Measurements from ENCODE around the gene ADAMTS9. TPM values are rescaled to one million over a fixed set of nuclear protein-coding genes. Genes with fewer than 3 reads are reported as not detected.

The ADAMTS9 gene
- total and polyA plus RNA-seq, 2 of the 13 experiments (the other 11 are each of a cell fraction or from before 2014, with no cell fraction given) = 0.02 to 0.09 TPM

- peak; percentile 46; the same call in 1 of the 2 replicates for TF ChIP-seq CREB1 (IDR thresholded peaks at IDR 0.05)
- no peak for TF ChIP-seq CREB1 (CRISPR knock-in tag; IDR thresholded peaks at IDR 0.05)
- no peak for TF ChIP-seq ZNF75D (CRISPR knock-in tag; IDR thresholded peaks at IDR 0.05; ENCODE audit: borderline replicate concordance)
- 0 out of 2 replicates have a peak, but pooled peaks have one; percentile 15 for TF ChIP-seq CEBPG (CRISPR knock-in tag; IDR thresholded peaks at IDR 0.05)
- TF ChIP-seq CEBPB (IDR thresholded peaks at IDR 0.05; ENCODE audit: borderline replicate concordance, low read depth, low read length) = peak; percentile 87
- no peak for TF ChIP-seq NFYB (CRISPR knock-in tag; IDR thresholded peaks at IDR 0.05)
- BruUV-seq (replicated peaks) = no TSS peak
- H3K27ac ChIP-seq (ENCODE audit: extremely low read length, insufficient read depth, low read length) = no peak overlapping the region
- ATAC-seq (no peak), FAIRE-seq (no peak), DNase-seq (ENCODE audit: low spot score) (no peak)
- no peaks in the 10 kb centered on the region for H3K9me3 ChIP-seq (ENCODE audit: low read length)
- H3K27me3 ChIP-seq (ENCODE audit: control insufficient read depth in 1 of 2, insufficient read depth in 2 of 2, low read length in 2 of 2) = no peaks in the 10 kb centered on the region
- in situ Hi-C loops (cut with HindIII; ENCODE audit: extremely low pct_ligation_motif_present, low pct_unique_long_range_greater_than_20kb) = no loop called here
- no peaks in the 10 kb centered on the region for H3K79me2 ChIP-seq (ENCODE audit: insufficient read depth, low read length)
- no peak overlapping the region for H3K4me3 ChIP-seq (replicated peaks in 1 of 3; ENCODE audit: insufficient read depth in 1 of 3, low read depth in 2 of 3, low read length in 3 of 3)
- H3K4me2 ChIP-seq (ENCODE audit: low read depth, low read length) = no peak overlapping the region
- no peak overlapping the region for H2AFZ ChIP-seq (ENCODE audit: low read length)
- intact Hi-C loops (cut with micrococcal nuclease; ENCODE audit: unreplicated experiment) = no loop called here
- no peaks in the 10 kb centered on the region for H3K4me1 ChIP-seq (ENCODE audit: insufficient read depth, low read length)
- ChIA-PET CTCF (ENCODE audit: low intra/inter-chr PET ratio, low total read pairs) (no interaction called here), POLR2A (no interaction called here)
- H4K20me1 ChIP-seq (ENCODE audit: insufficient read depth, low read length) = no peaks in the 10 kb centered on the region
- no peak overlapping the region for H3K9ac ChIP-seq (ENCODE audit: insufficient read depth, low read depth, low read length)
- 64% methylated on average over 7 of the region's 7 CpGs for WGBS (ENCODE audit: low lambda C conversion rate)
- no peaks in the 10 kb centered on the region for H3K36me3 ChIP-seq (replicated peaks in 1 of 2; ENCODE audit: control insufficient read depth in 1 of 2, insufficient read depth in 2 of 2, low read length in 2 of 2)
These were observed 14.6 kb downstream of the ADAMTS9 start for GRCh38 chr3:64673159-64673715.

- no peak overlapping the region for H3K27ac ChIP-seq (ENCODE audit: extremely low read length, insufficient read depth, low read length)
- DNase-seq (ENCODE audit: low spot score) = no peak
- in situ Hi-C loops (cut with HindIII; ENCODE audit: extremely low pct_ligation_motif_present, low pct_unique_long_range_greater_than_20kb) = no loop called here
- H3K4me1 ChIP-seq (ENCODE audit: insufficient read depth, low read length) = no peaks in the 10 kb centered on the region
- WGBS (ENCODE audit: low lambda C conversion rate) = 60% methylated on average over 9 of the region's 10 CpGs
- no peaks in the 10 kb centered on the region for H3K79me2 ChIP-seq (ENCODE audit: insufficient read depth, low read length)
- intact Hi-C loops (cut with micrococcal nuclease; ENCODE audit: unreplicated experiment) = no loop called here
- no peaks in the 10 kb centered on the region for H3K27me3 ChIP-seq (ENCODE audit: control insufficient read depth in 1 of 2, insufficient read depth in 2 of 2, low read length in 2 of 2)
- no peak for FAIRE-seq
- H3K9ac ChIP-seq (ENCODE audit: insufficient read depth, low read depth, low read length) = no peak overlapping the region
- no peaks in the 10 kb centered on the region for H3K36me3 ChIP-seq (replicated peaks in 1 of 2; ENCODE audit: control insufficient read depth in 1 of 2, insufficient read depth in 2 of 2, low read length in 2 of 2)
- no peak overlapping the region for H3K4me3 ChIP-seq (replicated peaks in 1 of 3; ENCODE audit: insufficient read depth in 1 of 3, low read depth in 2 of 3, low read length in 3 of 3)
- no peak overlapping the region for H3K4me2 ChIP-seq (ENCODE audit: low read depth, low read length)
- ATAC-seq = no peak
- POLR2A ChIA-PET = no interaction called here
- H4K20me1 ChIP-seq (ENCODE audit: insufficient read depth, low read length) = no peaks in the 10 kb centered on the region
- no peaks in the 10 kb centered on the region for H3K9me3 ChIP-seq (ENCODE audit: low read length)
- no peak overlapping the region for H2AFZ ChIP-seq (ENCODE audit: low read length)
- no TSS peak for BruUV-seq (replicated peaks)
- CTCF ChIA-PET (ENCODE audit: low intra/inter-chr PET ratio, low total read pairs) = no interaction called here
- TF ChIP-seq NCOA2 (CRISPR knock-in tag; IDR thresholded peaks at IDR 0.05) = no peak
- no peak for TF ChIP-seq ZNF597 (CRISPR knock-in tag; IDR thresholded peaks at IDR 0.05)
- no peak for TF ChIP-seq TFE3 (CRISPR knock-in tag; IDR thresholded peaks at IDR 0.05)
- TF ChIP-seq ZNF460 (CRISPR knock-in tag; IDR thresholded peaks at IDR 0.05; ENCODE audit: borderline replicate concordance) = no peak
- TF ChIP-seq ZNF563 (CRISPR knock-in tag; IDR thresholded peaks at IDR 0.05) = no peak
- TF ChIP-seq ZNF790 (CRISPR knock-in tag; IDR thresholded peaks at IDR 0.05; ENCODE audit: borderline replicate concordance) = no peak
- no peak for TF ChIP-seq ZNF652 (CRISPR knock-in tag; IDR thresholded peaks at IDR 0.05; ENCODE audit: borderline replicate concordance, low read depth)
- no peak for TF ChIP-seq RARG (CRISPR knock-in tag; IDR thresholded peaks at IDR 0.05; ENCODE audit: low read depth)
- no peak for TF ChIP-seq THAP8 (CRISPR knock-in tag; IDR thresholded peaks at IDR 0.05; ENCODE audit: borderline replicate concordance)
- no peak for TF ChIP-seq XRCC5 (optimal IDR thresholded peaks at IDR 0.05; ENCODE audit: low read length)
These were observed 19.0 kb downstream of the ADAMTS9 start for GRCh38 chr3:64668582-64669510.
